Transverse colon (tissue), 3 donors: ENCODE results near the gene ZBP1.

Source experiments
- CTCF ChIP-seq, 5 experiments: fragments of 200-600 bp in 3 of 5; fragments of 450-650 bp in 2 of 5; sonication (generic) in 3 of 5; IDR thresholded peaks; 1 replicate in 2 of 5; 2 replicates in 3 of 5; pipeline ENCODE4 v1.5.1; 2016 to 2017; ENCODE audit warnings: antibody characterized with exemption in 5 of 5, inconsistent platforms in 3 of 5, mild to moderate bottlenecking in 2 of 5, moderate library complexity in 1 of 5
- EP300 ChIP-seq: sonication (generic); formaldehyde crosslinking; IDR thresholded peaks from one replicate; pipeline ENCODE4 v1.6.1; 2017; ENCODE audit warnings: antibody characterized with exemption, low read depth

DNA sequence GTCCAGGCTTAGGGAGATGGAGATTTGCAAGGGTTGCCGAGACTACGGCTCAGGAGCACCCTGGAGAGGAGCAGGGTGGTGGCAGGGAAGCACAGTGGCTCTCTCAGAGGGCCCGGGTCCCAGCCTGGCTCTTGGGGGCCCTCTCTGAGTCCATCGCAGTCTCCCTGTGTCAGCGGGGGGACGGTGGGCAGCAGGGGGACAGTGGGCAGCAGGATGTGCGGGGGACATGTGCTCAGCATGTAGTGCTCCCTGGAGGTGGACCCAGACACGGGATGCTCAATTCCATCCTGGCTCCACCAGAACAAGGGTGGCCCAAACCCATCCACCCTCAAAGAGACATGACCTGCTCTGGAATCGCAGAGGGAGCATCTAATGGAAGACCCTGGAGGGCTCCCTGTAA lies 43.0 kb upstream of the ZBP1 start:
- no peak for TF ChIP-seq CTCF (IDR thresholded peaks at IDR 0.05)
- no peak for TF ChIP-seq EP300
